GM18508 (cell line): ENCODE results near the gene TAF4.
"Not testable (repeated sequence)": the region's sequence is repeated elsewhere in the genome, so short reads cannot be mapped to it uniquely, and the experiment has no call there.

Experiments used
- ATAC-seq: cut with Tn5 transposase; IDR thresholded peaks from one replicate; pipeline ENCODE4 v1.9.1; 2021; ENCODE audit warnings: moderate number of reproducible peaks; ENCODE audit not compliant: insufficient read depth, unreplicated experiment

The TAF4 gene

GRCh38 chr20:62083312-62083711, 17.6 kb upstream of the TAF4 start:
- no peak for ATAC-seq

- no peak for ATAC-seq
These were observed 14.7 kb upstream of the TAF4 start for GRCh38 chr20:62080249-62080990.

- ATAC-seq, result no peak
These were observed 13.5 kb upstream of the TAF4 start for GRCh38 chr20:62079166-62079565.

- ATAC-seq, result no peak
These were observed 7.6 kb upstream of the TAF4 start for GRCh38 chr20:62073323-62073722.

GRCh38 chr20:62071669-62072430, 6.2 kb upstream of the TAF4 start:
- not testable (repeated sequence) for ATAC-seq

GRCh38 chr20:62069741-62070216, 4.1 kb upstream of the TAF4 start:
- no peak for ATAC-seq

- ATAC-seq, result no peak
These were observed 3.3 kb upstream of the TAF4 start for GRCh38 chr20:62068997-62069396.

- ATAC-seq, result no peak
These were observed 2.0 kb upstream of the TAF4 start for GRCh38 chr20:62067547-62068260.

GRCh38 chr20:62066983-62067433, 1.3 kb upstream of the TAF4 start:
- no peak for ATAC-seq

GRCh38 chr20:62066339-62066982, 780 bp upstream of the TAF4 start:
- ATAC-seq, result no peak

- no peak for ATAC-seq
These were observed 659 bp downstream of the TAF4 start for GRCh38 chr20:62064770-62065673.

GRCh38 chr20:62063981-62064769, 1.5 kb downstream of the TAF4 start:
- no peak for ATAC-seq

- ATAC-seq, result no peak
These were observed 2.2 kb downstream of the TAF4 start for GRCh38 chr20:62063315-62063980.

- no peak for ATAC-seq
These were observed 2.9 kb downstream of the TAF4 start for GRCh38 chr20:62062661-62063314.

- ATAC-seq, result no peak
These were observed 3.7 kb downstream of the TAF4 start for GRCh38 chr20:62061851-62062423.

- no peak for ATAC-seq
These were observed 4.8 kb downstream of the TAF4 start for GRCh38 chr20:62060631-62061541.
